ENCODE results near the gene CPNE8. TPM values are rescaled to one million over a fixed set of nuclear protein-coding genes. Genes with fewer than 3 reads are reported as not detected.

CPNE8 gene
- total RNA-seq, 1 experiment from 2014 or later, result 10.7 TPM

- H3K4me1 ChIP-seq (replicated peaks; ENCODE audit: insufficient read depth), result no peaks in the 10 kb centered on the region
- ChIA-PET CTCF (no interaction called here), POLR2A (ENCODE audit: unreplicated experiment) (no interaction called here)
- H3K9me3 ChIP-seq (ENCODE audit: insufficient read depth, low read depth), result no peaks in the 10 kb centered on the region
- no peaks in the 10 kb centered on the region for H4K20me1 ChIP-seq (ENCODE audit: insufficient read depth)
- intact Hi-C loops (cut with micrococcal nuclease; ENCODE audit: unreplicated experiment), result no loop called here
- H2AFZ ChIP-seq, result no peak overlapping the region
- no peak overlapping the region for H3K4me2 ChIP-seq
- TF ChIP-seq EZH2 (IDR thresholded peaks at IDR 0.05; ENCODE audit: low read depth), result no peak
- BruUV-seq (replicated peaks), result no TSS peak
- H3K27ac ChIP-seq, result no peak overlapping the region
- no peak overlapping the region for H3K4me3 ChIP-seq
- no peaks in the 10 kb centered on the region for H3K27me3 ChIP-seq (ENCODE audit: insufficient read depth, low read depth)
- no peaks in the 10 kb centered on the region for H3F3A ChIP-seq (ENCODE audit: insufficient read depth, low read depth)
- H3K79me2 ChIP-seq (ENCODE audit: low read depth), result no peaks in the 10 kb centered on the region
- H3K36me3 ChIP-seq (ENCODE audit: low read depth), result peaks cover 7% of the 10 kb centered on the region; the same call in 1 of the 2 replicates
- no peak for DNase-seq
- H3K9me2 ChIP-seq (ENCODE audit: insufficient read depth), result no peaks in the 10 kb centered on the region
Observed at GRCh38 chr12:38813923-38814322, 91.5 kb downstream of the CPNE8 start.

- Histone ChIP-seq H2AFZ (no peak overlapping the region), H4K20me1 (ENCODE audit: insufficient read depth) (no peaks in the 10 kb centered on the region), H3F3A (ENCODE audit: insufficient read depth, low read depth) (no peaks in the 10 kb centered on the region), H3K4me3 (no peak overlapping the region), H3K4me2 (no peak overlapping the region), H3K79me2 (ENCODE audit: low read depth) (no peaks in the 10 kb centered on the region), H3K9me2 (ENCODE audit: insufficient read depth) (no peaks in the 10 kb centered on the region), H3K4me1 (replicated peaks; ENCODE audit: insufficient read depth) (no peaks in the 10 kb centered on the region), H3K36me3 (ENCODE audit: low read depth) (peaks cover 7% of the 10 kb centered on the region; the same call in 1 of the 2 replicates), H3K9me3 (ENCODE audit: insufficient read depth, low read depth) (no peaks in the 10 kb centered on the region), H3K27me3 (ENCODE audit: insufficient read depth, low read depth) (no peaks in the 10 kb centered on the region), H3K27ac (no peak overlapping the region)
- intact Hi-C loops (cut with micrococcal nuclease; ENCODE audit: unreplicated experiment), result no loop called here
- POLR2A ChIA-PET (ENCODE audit: unreplicated experiment), result no interaction called here
- TF ChIP-seq CTCF (conservative IDR thresholded peaks at IDR 0.05) (no peak), EZH2 (IDR thresholded peaks at IDR 0.05; ENCODE audit: low read depth) (no peak)
- BruUV-seq (replicated peaks), result no TSS peak
- CTCF ChIA-PET, result no interaction called here
- no peak for DNase-seq
Observed at GRCh38 chr12:38811814-38812356, 93.5 kb downstream of the CPNE8 start.

- no peaks in the 10 kb centered on the region for H3K9me3 ChIP-seq (ENCODE audit: insufficient read depth, low read depth)
- intact Hi-C loops (cut with micrococcal nuclease; ENCODE audit: unreplicated experiment), result no loop called here
- no peaks in the 10 kb centered on the region for H4K20me1 ChIP-seq (ENCODE audit: insufficient read depth)
- H3K9me2 ChIP-seq (ENCODE audit: insufficient read depth), result no peaks in the 10 kb centered on the region
- H2AFZ ChIP-seq, result no peak overlapping the region
- POLR2A ChIA-PET (ENCODE audit: unreplicated experiment), result no interaction called here
- CTCF ChIA-PET, result no interaction called here
- H3K4me1 ChIP-seq (replicated peaks; ENCODE audit: insufficient read depth), result no peaks in the 10 kb centered on the region
- H3K27me3 ChIP-seq (ENCODE audit: insufficient read depth, low read depth), result no peaks in the 10 kb centered on the region
- BruUV-seq (replicated peaks), result no TSS peak
- no peak overlapping the region for H3K27ac ChIP-seq
- H3K4me3 ChIP-seq, result no peak overlapping the region
- DNase-seq, result no peak
- no peak overlapping the region for H3K4me2 ChIP-seq
- no peaks in the 10 kb centered on the region for H3K79me2 ChIP-seq (ENCODE audit: low read depth)
- peaks cover 7% of the 10 kb centered on the region; the same call in 1 of the 2 replicates for H3K36me3 ChIP-seq (ENCODE audit: low read depth)
- H3F3A ChIP-seq (ENCODE audit: insufficient read depth, low read depth), result no peaks in the 10 kb centered on the region
- TF ChIP-seq EZH2 (IDR thresholded peaks at IDR 0.05; ENCODE audit: low read depth), result no peak
- TF ChIP-seq CTCF (conservative IDR thresholded peaks at IDR 0.05), result no peak
Observed at GRCh38 chr12:38809832-38810231, 95.6 kb downstream of the CPNE8 start.

- ChIA-PET POLR2A (ENCODE audit: unreplicated experiment) (interaction anchor here (0.5 kb wide), 1 partner anchor 25 kb away, joined by 14 read pairs; no protein-coding TSS in a partner anchor), CTCF (no interaction called here)
- H3K4me1 ChIP-seq (replicated peaks; ENCODE audit: insufficient read depth), result no peaks in the 10 kb centered on the region
- intact Hi-C loops (cut with micrococcal nuclease; ENCODE audit: unreplicated experiment), result no loop called here
- H3K9me3 ChIP-seq (ENCODE audit: insufficient read depth, low read depth), result no peaks in the 10 kb centered on the region; the same call in 1 of the 2 replicates
- DNase-seq, result no peak
- H3K36me3 ChIP-seq (ENCODE audit: low read depth), result no peaks in the 10 kb centered on the region
- H3F3A ChIP-seq (ENCODE audit: insufficient read depth, low read depth), result no peaks in the 10 kb centered on the region
- BruUV-seq (replicated peaks), result no TSS peak
- TF ChIP-seq CTCF (conservative IDR thresholded peaks at IDR 0.05), result no peak
- no peak for TF ChIP-seq EZH2 (IDR thresholded peaks at IDR 0.05; ENCODE audit: low read depth)
- no peaks in the 10 kb centered on the region for H3K9me2 ChIP-seq (ENCODE audit: insufficient read depth)
- H3K27ac ChIP-seq, result no peak overlapping the region
- no peaks in the 10 kb centered on the region for H3K79me2 ChIP-seq (ENCODE audit: low read depth)
- no peak overlapping the region for H2AFZ ChIP-seq
- H3K4me2 ChIP-seq, result no peak overlapping the region
- no peaks in the 10 kb centered on the region for H3K27me3 ChIP-seq (ENCODE audit: insufficient read depth, low read depth)
- H3K4me3 ChIP-seq, result no peak overlapping the region
- no peaks in the 10 kb centered on the region for H4K20me1 ChIP-seq (ENCODE audit: insufficient read depth)
Observed at GRCh38 chr12:38788106-38788505, 117.3 kb downstream of the CPNE8 start.
